HG03558 (cell line): ENCODE data around the gene RAPGEF5.

Experiments
- ATAC-seq: cut with Tn5 transposase; IDR thresholded peaks from one replicate; pipeline ENCODE4 v1.9.1; 2021; ENCODE audit warnings: moderate number of reproducible peaks; ENCODE audit not compliant: unreplicated experiment; ENCODE audit errors: extremely low read depth

Gene RAPGEF5

DNA sequence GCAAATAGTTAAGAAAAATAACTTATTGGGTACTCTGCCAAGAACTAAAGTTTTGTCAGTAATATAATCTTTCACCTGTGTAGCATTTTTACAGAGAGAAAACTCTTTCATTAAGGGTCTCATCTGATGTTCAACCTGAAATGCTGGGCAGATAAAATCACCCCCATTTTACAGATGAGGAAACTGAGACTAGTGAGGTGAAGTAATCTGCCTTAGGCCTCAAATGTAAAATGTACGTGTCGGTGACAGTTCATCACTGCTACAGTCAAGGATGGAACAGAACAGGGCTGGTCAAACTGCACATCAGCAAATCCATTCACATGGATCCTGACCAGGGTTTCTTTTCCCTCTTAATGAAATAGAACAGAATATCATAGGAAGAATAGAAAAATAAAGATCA, 121.8 kb downstream of the RAPGEF5 start:
- no peak for ATAC-seq

DNA sequence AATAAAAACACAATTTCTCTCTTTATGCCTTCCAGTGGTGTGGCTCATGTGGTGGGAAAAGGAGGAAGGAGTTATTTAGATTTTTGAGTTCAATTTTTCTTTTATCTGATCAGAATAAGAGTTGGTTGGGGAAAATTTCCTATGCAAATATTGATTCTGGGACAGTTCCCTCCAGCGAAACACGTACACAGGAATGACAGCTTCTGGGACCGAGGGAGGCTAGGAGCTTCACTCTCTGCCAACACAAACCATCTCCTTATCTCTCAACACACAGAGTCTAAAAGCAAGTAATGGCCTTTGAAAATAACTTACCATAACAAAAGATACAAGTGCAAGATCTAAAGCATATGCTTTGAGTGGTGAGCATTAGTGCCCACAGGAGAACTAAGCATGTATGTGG, 122.7 kb downstream of the RAPGEF5 start:
- ATAC-seq, result no peak

DNA sequence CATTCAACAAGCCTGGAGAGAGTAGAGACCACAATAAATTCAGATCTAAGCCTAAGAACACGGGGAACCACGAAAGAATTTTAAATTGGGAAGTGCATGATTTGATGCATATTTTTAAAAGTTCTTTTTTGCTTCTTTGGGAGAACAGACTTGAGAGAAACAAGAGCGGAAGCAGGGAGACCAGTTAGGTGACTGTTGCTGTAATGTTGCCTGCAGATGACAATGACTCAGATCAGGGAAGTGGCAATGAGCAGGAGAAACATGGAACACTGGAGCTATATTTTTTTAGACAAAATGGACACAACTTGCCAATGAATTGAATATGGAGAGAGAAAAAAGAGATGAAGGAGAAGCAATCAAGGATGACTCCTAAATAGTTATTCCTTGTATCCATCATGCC, 125.1 kb downstream of the RAPGEF5 start:
- no peak for ATAC-seq

DNA sequence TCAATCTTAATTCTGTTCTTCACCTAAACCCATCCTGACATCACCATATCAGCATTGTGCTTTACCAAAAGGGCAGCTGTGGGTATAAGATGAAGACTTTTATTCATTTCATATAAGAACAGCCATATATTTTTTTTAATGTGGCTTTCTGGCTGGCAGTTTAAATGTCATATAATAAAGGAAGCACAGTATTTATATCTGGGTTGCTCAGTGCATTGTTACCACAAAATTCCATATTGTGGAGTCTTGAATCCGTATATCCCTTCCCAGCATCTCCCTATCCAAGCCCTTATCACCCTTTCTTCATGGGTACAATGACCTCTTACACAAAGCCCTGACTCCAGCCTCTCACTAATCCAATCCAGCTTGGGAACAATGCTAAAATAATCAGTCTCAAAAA, 125.8 kb downstream of the RAPGEF5 start:
- no peak for ATAC-seq

DNA sequence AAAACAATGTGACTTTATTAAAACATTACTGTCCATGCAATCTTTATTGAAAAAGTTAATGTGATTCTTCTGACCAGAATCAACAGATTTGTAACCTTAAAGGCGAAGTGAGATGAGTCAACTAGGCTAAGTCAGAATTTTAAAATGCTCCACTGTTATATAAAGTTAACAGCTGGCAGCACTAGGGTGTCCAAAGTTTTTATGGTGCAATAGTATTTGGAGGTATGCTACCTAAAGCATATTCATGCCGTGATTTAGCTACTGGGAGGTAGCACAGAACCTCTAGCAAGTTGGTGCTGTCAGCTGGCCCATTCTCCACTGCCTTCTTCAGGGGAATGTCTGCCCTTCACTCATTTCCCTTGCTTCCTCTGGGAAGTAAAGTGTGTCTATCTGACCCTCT, 126.7 kb downstream of the RAPGEF5 start:
- no peak for ATAC-seq

DNA sequence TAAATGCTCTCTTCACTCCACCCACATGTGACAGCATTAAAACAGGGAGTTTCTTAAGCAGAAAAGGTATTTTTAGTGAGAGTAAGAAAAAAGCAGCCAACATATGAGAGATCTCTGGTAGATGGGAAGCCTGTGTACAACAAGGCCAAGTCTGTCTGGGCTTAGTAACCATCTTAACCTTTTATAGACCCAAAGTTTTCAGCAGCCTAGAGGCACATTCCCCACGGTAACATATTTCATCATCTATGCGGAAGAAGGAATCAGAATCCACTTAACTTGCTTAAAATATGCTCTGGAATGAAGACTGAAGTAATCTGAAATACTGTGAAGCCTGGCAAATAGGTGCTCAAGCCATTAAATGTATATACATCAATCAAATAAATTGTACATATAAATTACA, 127.8 kb downstream of the RAPGEF5 start:
- no peak for ATAC-seq

DNA sequence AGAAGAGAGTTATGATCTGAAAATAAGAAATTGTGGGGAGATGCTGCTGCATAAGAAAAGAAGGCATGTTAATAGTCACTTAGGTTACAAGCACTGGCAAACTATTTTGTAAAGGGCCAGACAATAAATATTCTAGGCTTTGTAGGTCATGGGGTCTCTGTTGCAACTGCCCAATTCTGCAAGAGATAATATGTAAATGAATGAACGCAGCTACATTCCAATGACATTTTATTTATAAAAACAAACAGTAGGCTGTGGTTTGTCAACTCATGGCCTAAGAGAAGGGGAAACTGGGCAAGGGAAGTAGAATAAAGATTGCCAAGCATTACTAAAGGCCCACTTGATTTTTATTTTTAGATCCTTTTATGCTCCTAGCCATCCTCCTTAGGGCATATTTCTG, 133.1 kb downstream of the RAPGEF5 start:
- no peak for ATAC-seq

DNA sequence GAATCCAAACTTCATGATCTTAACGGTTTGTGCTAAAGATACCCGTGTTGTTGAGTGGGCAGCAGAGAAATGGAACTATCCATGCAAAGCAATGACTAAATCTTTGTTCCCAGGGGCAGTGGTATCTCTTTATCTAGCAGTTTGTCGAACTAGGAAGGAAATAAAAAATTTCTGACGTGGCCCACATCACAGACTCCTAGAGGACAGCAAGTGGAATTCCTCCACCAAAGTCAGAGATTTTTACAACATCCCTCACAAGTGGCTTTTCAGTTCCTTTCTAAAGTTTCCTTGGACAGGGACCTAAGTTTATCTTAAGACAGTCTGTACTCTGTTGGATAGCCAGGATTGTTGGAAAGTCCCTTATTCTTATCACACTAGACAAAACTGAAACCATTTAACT, 136.0 kb downstream of the RAPGEF5 start:
- ATAC-seq, result no peak

DNA sequence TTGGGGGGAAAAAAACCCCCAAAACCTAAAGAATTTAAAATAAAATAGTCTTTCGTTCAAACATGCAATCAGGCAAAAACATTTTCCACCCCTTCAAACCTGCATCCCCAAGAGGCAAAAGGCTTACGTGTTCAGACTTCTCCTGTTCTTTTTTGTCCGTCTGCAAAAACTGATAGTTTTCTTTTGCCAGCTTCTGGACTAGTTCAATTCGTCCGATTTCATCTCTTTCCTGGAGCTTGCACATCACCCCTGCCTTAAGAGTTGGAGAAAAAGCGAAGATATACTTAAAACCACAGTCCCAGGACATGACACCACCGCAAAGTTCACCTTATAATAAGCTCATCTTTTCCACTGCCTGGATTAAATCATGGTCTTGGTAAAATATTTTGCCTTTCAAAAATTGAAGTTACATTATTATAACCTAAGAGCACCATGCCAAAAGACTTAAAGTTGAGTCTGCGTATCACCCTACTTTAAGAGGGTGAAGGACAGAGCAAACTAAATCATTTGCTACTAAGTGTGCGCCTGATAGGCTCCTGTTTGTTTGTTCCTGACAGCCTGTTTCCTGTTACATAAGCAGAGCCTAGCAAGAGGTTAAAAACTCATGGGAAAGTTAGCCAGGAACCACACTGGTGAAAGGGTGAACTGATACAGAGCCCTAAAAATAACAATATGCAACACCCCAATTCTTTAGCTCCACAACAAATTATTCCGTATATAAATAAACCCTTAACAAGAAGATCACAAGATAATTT, 137.0 kb downstream of the RAPGEF5 start:
- no peak for ATAC-seq

DNA sequence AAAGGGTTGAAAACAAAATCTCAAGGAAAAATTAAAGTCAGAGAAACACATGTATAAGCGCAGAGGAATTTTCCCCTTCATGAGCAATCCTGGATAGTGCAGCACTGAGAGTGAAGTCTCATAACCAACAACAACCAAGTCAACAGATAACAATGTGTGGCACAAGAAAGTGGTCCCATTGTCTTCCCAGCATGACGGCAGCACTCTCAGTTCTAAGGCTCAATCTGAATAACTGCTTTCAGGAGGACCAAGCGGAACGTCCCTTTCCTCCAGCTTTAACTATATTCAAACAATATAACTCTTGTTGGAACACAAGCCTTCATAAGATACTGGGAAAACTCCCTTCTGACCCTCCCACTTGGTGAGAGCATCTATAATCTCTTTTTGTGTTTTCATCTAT, 137.9 kb downstream of the RAPGEF5 start:
- ATAC-seq, result no peak

DNA sequence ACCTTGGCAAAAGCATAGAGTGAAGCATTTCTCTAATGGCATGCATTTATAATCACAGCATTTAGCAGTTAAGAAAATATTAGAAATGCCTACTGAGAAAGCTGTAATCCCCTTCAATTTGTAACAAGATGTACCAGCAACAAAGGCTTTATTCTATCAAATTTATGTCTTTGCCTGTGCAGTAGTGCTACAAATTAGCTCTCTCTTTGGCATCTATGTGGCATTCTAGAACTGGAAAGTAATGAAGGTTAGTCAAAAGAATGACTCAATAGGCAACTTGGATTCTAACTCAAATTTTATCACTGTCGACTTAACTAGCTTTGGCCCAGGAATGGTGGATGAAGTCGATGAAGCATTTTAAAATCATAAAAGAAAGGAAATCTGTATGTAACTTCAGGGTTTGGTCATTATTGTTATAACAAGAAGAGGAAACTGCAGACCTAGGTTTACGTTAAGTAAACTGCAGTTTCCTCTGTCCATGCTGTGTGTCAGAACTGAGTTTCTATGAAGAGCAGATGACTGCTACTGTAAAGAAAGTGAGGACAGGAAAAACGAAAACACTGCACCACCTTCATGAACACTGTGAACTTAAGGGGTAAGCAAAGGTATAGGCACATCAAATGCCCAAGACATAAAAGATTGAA, 140.0 kb downstream of the RAPGEF5 start:
- no peak for ATAC-seq

DNA sequence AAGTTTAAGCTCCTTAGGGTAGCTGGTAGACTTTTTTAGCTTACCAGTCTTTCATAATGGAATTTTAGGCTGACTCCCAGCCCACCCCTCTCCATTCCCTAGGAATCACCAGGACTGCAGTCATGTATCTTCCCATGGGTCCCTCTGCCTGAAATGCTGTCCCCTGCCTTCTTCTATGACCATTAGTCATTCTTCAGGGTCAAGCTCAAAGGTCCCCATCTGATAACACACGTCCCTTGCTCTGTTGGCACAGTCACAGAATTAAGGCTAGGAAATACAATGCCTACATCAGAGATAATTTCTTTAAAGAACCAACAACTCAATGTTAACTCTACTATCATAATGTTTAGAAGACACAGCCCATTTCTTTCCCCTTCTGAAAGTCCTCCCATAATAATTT, 140.6 kb downstream of the RAPGEF5 start:
- ATAC-seq, result no peak

DNA sequence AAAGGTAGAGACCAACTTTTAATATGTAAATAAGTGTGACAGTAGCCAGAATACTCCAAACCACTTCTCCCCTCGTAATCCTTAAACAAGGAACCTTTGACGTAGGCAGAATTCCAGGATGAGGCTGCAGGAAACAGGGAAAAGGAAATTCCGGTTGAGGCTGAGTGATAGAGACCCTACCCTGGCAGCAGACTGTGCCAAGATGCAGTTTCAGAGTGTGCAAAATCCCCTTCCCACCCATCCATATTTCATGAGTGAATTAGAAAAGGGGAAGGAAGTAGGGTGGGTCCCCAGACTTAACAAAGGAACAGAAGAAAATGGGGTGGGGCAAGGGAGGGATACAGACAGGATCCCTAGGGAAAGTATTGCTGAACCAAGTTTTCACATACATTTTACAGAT, 143.0 kb downstream of the RAPGEF5 start:
- ATAC-seq, result no peak

DNA sequence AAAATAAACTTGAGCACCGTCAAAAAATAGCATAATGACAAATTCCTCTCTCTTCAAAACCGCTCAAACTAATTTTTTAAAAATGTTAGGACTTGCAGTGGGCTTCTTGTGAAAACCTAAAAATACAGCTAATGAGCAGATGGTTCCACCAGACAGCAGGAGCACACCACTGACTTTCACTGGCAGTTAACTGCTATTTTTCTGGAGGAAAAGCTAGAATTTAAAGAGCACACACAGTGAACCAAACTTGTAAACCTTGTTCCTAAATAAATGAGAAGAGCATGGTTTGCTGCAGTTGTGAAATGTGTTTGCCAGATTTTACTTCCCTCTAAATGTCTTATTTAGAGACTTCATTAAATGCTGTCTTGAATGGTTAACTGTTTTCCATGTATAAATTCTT, 143.9 kb downstream of the RAPGEF5 start:
- ATAC-seq, result no peak

DNA sequence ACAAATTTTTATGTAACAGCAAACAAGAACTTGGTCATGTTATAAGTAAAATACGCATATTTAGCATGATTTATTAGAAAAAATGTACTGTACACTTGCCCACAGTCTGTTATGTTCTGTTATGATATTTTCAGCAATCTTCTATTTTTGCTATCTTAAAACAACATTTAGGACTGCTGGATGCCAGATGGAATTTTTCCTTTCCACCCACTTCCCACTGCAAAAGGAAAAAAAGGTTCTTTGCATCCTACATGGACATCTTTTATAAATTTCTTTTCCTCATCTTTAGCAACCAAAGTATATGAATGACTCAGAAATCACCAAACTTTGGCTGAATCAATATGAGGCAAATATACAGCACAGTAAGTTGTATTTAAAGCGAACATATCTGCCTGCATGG, 146.0 kb downstream of the RAPGEF5 start:
- ATAC-seq, result no peak

DNA sequence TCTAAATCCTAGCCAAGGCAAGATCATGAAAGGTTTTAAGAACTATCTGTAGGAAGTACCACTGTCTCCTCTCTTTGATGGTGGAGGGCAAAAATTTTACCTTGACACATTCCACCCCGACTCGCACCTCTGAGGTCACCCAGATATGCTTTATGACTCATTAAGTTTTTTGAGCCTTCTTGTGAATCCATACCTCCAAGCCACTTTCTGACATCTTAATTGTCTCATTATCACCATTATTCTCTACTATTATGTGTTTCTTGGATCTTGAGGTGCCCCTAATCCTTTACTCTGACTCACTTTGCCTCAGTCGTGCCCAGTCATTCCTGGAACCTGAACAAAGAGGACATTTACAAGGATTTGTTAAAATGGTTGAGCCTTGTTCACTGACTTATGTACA, 146.6 kb downstream of the RAPGEF5 start:
- no peak for ATAC-seq

DNA sequence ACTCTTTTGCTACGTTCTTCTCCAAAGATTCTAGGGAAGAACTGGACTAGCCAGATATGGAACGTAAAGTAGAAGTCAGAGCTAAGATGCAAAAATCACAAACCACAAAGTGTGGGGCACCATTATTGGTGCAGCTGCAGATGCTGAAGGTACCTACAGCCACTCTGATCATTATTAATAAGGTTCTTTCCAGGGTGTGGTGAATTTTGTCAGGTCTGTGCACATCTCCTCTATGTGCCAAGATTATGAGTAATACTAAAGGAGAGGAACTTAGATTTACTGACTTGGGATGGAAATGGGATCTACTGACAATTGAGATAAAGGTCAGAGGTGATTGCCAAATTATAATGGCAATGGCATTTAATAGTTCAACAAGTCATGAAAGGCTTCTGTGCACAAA, 148.2 kb downstream of the RAPGEF5 start:
- no peak for ATAC-seq

DNA sequence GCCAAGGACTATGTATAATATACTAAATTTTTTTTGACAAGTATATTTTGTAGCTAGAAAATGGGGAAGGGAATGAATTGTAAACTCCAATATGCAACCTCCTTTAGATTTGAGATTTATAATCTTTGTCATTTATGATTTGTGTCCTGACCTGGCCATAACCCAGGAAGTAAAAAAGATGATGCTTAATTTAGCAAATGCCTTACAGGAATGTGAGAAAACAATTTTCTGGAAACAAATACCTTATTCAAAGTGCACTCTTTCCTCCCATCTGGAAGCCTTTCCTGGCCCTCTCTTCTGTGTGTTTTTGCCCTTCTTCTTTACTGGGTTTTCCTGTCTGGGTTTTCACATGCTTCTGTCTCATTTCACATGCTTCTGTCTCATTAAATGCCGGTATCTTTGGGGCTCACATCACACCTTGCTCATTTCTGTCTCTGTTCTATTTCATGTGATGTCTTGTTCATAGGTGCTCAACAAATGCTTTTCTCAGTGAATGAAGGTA, 149.2 kb downstream of the RAPGEF5 start:
- no peak for ATAC-seq

DNA sequence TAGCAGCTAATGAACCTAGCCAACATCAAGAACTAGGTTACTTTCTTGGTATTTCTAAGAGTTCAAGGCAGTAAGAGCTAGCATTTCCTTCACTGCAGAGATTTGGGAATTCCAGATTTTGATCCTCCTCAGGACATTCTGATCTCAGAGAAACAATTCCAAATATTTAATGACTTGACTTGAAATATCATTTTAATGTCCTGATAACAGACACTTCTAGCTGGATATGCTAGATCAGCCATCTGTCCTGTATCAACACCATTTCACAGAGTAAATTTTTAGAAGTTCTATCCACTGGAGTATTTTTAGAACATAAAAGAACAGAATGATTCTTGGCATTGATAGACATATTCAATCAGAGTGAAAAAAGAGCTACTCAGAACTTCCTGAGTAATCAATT, 151.3 kb downstream of the RAPGEF5 start:
- no peak for ATAC-seq

DNA sequence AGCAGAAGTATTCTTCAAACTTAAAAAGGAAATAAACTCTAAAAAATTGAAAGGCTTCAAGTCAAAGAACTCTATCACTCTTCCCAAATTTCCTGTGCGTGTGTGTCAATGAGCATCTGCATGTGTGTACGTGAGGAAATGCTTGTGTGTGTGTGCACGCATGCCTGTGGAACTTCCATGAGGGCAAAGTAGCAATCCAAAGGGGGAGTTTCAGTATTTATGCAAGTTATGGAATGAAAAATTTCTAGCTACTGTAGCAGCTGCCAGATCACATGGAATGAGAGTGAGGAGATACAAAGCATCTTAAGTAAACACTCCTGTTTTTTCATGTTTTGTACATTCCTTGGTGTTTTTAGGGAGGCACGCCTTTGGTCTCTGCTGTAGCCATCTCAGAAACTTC, 152.6 kb downstream of the RAPGEF5 start:
- no peak for ATAC-seq

DNA sequence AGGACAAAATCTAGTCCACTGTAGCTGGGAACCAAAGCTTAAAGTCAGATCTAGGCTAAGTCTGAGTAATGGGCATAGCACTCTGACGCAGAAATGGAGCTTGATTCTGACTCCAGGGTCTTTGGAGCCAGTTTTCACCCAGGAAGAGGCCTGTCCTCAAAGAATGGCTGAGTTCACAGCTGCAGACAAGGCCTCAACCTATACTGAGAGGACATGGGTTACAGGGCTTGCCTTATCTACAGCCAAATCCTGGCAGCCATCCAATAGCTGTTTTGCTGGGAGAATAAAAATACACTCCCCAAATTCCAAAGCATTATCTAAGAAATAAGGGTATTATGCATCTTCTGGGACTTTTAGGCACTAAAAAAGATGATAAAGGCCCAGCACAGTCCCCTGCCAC, 154.8 kb downstream of the RAPGEF5 start:
- no peak for ATAC-seq
